DOHH2 (cell line): ENCODE data around the gene MTHFR.

ENCODE experiments used
- EZH2phosphoT487 ChIP-seq: fragments of 200-600 bp; sonication (generic); IDR thresholded peaks from 2 replicates; pipeline ENCODE4 v1.6.1; 2017; ENCODE audit warnings: borderline replicate concordance, mild to moderate bottlenecking, antibody characterized with exemption, low read length, moderate library complexity, mixed read lengths
- TF ChIP-seq, protein P1 (sequence below): fragments of 200-600 bp; sonication (generic); IDR thresholded peaks from one replicate; pipeline ENCODE4 v1.5.1; 2014; ENCODE audit warnings: antibody characterized with exemption, mild to moderate bottlenecking, low read depth, low read length; ENCODE audit not compliant: poor library complexity, severe bottlenecking

DNA sequence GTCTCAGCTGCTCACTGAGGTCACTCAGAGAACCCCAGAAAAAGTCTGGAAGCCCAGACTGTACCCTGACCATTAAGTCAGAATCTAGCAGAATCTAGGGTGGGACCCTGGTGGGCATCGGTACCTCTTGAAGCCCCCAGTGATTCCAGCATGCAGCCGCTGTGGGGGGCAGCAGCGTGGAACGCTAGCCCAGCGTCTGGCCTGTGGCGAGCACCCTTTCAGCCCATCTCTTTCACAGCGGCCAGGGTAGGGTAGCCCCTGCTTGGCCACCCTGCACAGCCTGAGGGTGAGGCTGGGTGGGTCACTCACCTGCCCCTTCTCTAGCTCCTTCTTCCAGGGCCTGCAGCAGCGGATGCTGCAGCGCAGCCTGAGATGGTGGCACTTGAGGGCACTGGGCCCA lies 27.4 kb downstream of the MTHFR start:
- TF ChIP-seq, protein P1, sequence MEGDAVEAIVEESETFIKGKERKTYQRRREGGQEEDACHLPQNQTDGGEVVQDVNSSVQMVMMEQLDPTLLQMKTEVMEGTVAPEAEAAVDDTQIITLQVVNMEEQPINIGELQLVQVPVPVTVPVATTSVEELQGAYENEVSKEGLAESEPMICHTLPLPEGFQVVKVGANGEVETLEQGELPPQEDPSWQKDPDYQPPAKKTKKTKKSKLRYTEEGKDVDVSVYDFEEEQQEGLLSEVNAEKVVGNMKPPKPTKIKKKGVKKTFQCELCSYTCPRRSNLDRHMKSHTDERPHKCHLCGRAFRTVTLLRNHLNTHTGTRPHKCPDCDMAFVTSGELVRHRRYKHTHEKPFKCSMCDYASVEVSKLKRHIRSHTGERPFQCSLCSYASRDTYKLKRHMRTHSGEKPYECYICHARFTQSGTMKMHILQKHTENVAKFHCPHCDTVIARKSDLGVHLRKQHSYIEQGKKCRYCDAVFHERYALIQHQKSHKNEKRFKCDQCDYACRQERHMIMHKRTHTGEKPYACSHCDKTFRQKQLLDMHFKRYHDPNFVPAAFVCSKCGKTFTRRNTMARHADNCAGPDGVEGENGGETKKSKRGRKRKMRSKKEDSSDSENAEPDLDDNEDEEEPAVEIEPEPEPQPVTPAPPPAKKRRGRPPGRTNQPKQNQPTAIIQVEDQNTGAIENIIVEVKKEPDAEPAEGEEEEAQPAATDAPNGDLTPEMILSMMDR = no peak
- no peak for TF ChIP-seq EZH2phosphoT487
